Measurements from ENCODE around the gene RBMS3.
"Not testable (repeated sequence)": the region's sequence is repeated elsewhere in the genome, so short reads cannot be mapped to it uniquely, and the experiment has no call there.

RBMS3 gene

GRCh38 chr3:29280404-29281093 lies at the start of gene RBMS3:
TSS of gene RBMS3 (plus strand) at chr3:29281071.
- no peak for DNase-seq (ENCODE audit: low read depth in 1 of 2, low spot score in 1 of 2)

- not testable (repeated sequence) for DNase-seq (ENCODE audit: low read depth in 1 of 2, low spot score in 1 of 2)
Observed at GRCh38 chr3:29233126-29233525, 47.7 kb upstream of the RBMS3 start.

GRCh38 chr3:29236146-29236840 lies 44.6 kb upstream of the RBMS3 start:
- DNase-seq (ENCODE audit: low read depth in 1 of 2, low spot score in 1 of 2) = no peak

- no peak for DNase-seq (ENCODE audit: low read depth in 1 of 2, low spot score in 1 of 2)
Observed at GRCh38 chr3:29239376-29239775, 41.5 kb upstream of the RBMS3 start.

- DNase-seq (ENCODE audit: low read depth in 1 of 2, low spot score in 1 of 2) = no peak
Observed at GRCh38 chr3:29240248-29240647, 40.6 kb upstream of the RBMS3 start.

GRCh38 chr3:29240887-29241286 lies 40.0 kb upstream of the RBMS3 start:
- no peak for DNase-seq (ENCODE audit: low read depth in 1 of 2, low spot score in 1 of 2)

GRCh38 chr3:29241855-29242254 lies 39.0 kb upstream of the RBMS3 start:
- no peak for DNase-seq (ENCODE audit: low read depth in 1 of 2, low spot score in 1 of 2)

- DNase-seq (ENCODE audit: low read depth in 1 of 2, low spot score in 1 of 2) = no peak
Observed at GRCh38 chr3:29242296-29242695, 38.6 kb upstream of the RBMS3 start.

- no peak for DNase-seq (ENCODE audit: low read depth in 1 of 2, low spot score in 1 of 2)
Observed at GRCh38 chr3:29245441-29245840, 35.4 kb upstream of the RBMS3 start.

GRCh38 chr3:29247088-29247745 lies 33.7 kb upstream of the RBMS3 start:
- no peak for DNase-seq (ENCODE audit: low read depth in 1 of 2, low spot score in 1 of 2)

GRCh38 chr3:29249829-29250345 lies 31.0 kb upstream of the RBMS3 start:
- no peak for DNase-seq (ENCODE audit: low read depth in 1 of 2, low spot score in 1 of 2)

- no peak for DNase-seq (ENCODE audit: low read depth in 1 of 2, low spot score in 1 of 2)
Observed at GRCh38 chr3:29255854-29256696, 24.8 kb upstream of the RBMS3 start.

GRCh38 chr3:29258161-29258560 lies 22.7 kb upstream of the RBMS3 start:
- no peak for DNase-seq (ENCODE audit: low read depth in 1 of 2, low spot score in 1 of 2)

GRCh38 chr3:29261119-29261518 lies 19.8 kb upstream of the RBMS3 start:
- no peak for DNase-seq (ENCODE audit: low read depth in 1 of 2, low spot score in 1 of 2)

- DNase-seq (ENCODE audit: low read depth in 1 of 2, low spot score in 1 of 2) = no peak
Observed at GRCh38 chr3:29263476-29263875, 17.4 kb upstream of the RBMS3 start.

GRCh38 chr3:29265509-29266072 lies 15.3 kb upstream of the RBMS3 start:
- DNase-seq (ENCODE audit: low read depth in 1 of 2, low spot score in 1 of 2) = no peak

- DNase-seq (ENCODE audit: low read depth in 1 of 2, low spot score in 1 of 2) = no peak
Observed at GRCh38 chr3:29267226-29267625, 13.6 kb upstream of the RBMS3 start.

GRCh38 chr3:29268651-29269050 lies 12.2 kb upstream of the RBMS3 start:
- DNase-seq (ENCODE audit: low read depth in 1 of 2, low spot score in 1 of 2) = no peak

GRCh38 chr3:29270752-29271151 lies 10.1 kb upstream of the RBMS3 start:
- no peak for DNase-seq (ENCODE audit: low read depth in 1 of 2, low spot score in 1 of 2)

GRCh38 chr3:29271475-29271874 lies 9.4 kb upstream of the RBMS3 start:
- DNase-seq (ENCODE audit: low read depth in 1 of 2, low spot score in 1 of 2) = no peak

GRCh38 chr3:29274667-29275066 lies 6.2 kb upstream of the RBMS3 start:
- DNase-seq (ENCODE audit: low read depth in 1 of 2, low spot score in 1 of 2) = no peak

Data from activated T-helper 1 cell treated with anti-CD3 and anti-CD28 coated beads, Interleukin-2, amount 50 U/mL, for 16 hours (primary cell).